AG04449 (cell line): ENCODE data around the gene GNG7.
"Not testable (repeated sequence)": the region's sequence is repeated elsewhere in the genome, so short reads cannot be mapped to it uniquely, and the experiment has no call there.

Experiments used
- CTCF ChIA-PET: fragments of 350-600 bp; formaldehyde crosslinking; extraction: SDS; loops from one replicate; lab custom pipeline; 2021; ENCODE audit warnings: antibody characterized with exemption; lab: Yijun Ruan, JAX
- POLR2A ChIA-PET: fragments of 400-600, 350-600 bp; formaldehyde crosslinking; extraction: SDS; loops from one replicate; lab custom pipeline; 2020; ENCODE audit warnings: antibody characterized with exemption, inconsistent platforms; lab: Yijun Ruan, JAX
- DNase-seq: peaks from one replicate; pipeline ENCODE4 v3.0.0-alpha.2; 2010; ENCODE audit warnings: low read depth, low spot score
- H3K4me3 ChIP-seq: 2 replicates; pipeline ENCODE4 v1.5.1; 2011; ENCODE audit warnings: low read depth, mild to moderate bottlenecking, control low read depth, low read length
- TF ChIP-seq, protein P1 (sequence below): IDR thresholded peaks from one replicate; pipeline ENCODE4 v1.5.1; 2011; ENCODE audit warnings: mild to moderate bottlenecking, moderate library complexity, low read length, control low read depth, inconsistent platforms; ENCODE audit not compliant: insufficient read depth; ENCODE audit errors: missing control alignments

The GNG7 gene

DNA sequence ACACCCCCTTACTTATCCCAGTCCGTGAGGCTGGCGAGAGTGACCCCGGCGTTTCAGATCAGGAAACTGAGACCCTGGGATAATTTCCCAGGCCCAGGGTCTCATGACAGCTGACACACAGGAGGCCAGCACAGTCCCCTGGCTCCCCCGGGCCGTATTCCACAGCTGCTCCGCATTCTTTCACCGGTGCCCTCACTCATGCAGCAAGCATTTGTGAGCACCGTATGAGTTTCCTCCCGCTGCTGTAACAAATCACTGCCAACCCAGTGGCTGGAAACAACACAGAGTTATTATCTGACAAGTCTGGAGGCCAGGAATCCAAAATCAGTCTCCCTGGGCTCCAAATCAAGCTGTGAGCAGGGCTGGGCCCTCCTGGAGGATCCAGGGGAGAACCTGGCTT, 205.3 kb downstream of the GNG7 start:
- POLR2A ChIA-PET = interaction anchor here (3.3 kb wide), 1 partner anchor 21 kb away, joined by 18 read pairs; the partner anchor contains the start of gene GADD45B
- TF ChIP-seq, protein P1, sequence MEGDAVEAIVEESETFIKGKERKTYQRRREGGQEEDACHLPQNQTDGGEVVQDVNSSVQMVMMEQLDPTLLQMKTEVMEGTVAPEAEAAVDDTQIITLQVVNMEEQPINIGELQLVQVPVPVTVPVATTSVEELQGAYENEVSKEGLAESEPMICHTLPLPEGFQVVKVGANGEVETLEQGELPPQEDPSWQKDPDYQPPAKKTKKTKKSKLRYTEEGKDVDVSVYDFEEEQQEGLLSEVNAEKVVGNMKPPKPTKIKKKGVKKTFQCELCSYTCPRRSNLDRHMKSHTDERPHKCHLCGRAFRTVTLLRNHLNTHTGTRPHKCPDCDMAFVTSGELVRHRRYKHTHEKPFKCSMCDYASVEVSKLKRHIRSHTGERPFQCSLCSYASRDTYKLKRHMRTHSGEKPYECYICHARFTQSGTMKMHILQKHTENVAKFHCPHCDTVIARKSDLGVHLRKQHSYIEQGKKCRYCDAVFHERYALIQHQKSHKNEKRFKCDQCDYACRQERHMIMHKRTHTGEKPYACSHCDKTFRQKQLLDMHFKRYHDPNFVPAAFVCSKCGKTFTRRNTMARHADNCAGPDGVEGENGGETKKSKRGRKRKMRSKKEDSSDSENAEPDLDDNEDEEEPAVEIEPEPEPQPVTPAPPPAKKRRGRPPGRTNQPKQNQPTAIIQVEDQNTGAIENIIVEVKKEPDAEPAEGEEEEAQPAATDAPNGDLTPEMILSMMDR = no peak
- no peak for DNase-seq
- no peak overlapping the region for H3K4me3 ChIP-seq
- CTCF ChIA-PET = interaction anchor here (0.8 to 2.2 kb wide), 2 partner anchors 83 to 117 kb away, joined by 3 to 8 read pairs; no protein-coding TSS in a partner anchor

DNA sequence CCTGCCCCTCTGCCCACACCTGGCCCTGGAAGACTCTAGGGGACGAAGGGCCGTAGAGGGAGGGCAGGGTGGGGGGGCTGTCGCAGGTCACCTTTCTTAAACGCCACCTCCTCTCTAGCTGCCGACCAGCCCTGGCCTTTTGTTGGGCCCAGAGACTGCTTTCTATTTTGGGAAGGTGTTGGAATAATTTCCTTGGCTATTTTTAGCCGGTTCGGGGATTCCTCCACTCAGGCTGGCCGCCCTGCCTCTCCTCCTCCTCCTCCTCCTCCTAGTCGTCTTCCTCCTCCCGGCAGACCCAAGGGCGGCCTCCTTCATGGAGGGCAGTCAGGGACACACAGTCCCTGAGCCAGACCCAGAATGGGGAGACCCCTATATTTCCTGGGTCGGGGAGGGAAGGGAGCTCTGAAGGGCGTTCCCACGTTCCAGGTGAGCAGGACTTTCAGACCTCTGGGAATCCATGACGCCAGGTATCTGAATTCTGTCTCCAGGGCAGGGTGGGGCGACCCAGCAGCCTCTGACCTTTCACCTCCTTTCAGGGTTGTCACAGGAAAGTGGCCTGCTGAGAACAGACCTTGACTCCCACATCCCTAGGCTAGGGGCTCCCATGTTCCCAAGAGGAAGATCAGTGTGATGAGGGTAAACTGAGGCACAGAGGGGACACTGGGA, 206.7 kb downstream of the GNG7 start:
- H3K4me3 ChIP-seq = no peak overlapping the region; the same call in 1 of the 2 replicates
- ChIA-PET POLR2A (interaction anchor here (3.1 kb wide), 1 partner anchor 19 kb away, joined by 59 read pairs; the partner anchor contains the start of gene GADD45B), CTCF (interaction anchor here (1.2 to 2.2 kb wide), 3 partner anchors 19 to 115 kb away, joined by 3 to 8 read pairs (median 5); no protein-coding TSS in a partner anchor)
- TF ChIP-seq, protein P1 = no peak
- DNase-seq = no peak

DNA sequence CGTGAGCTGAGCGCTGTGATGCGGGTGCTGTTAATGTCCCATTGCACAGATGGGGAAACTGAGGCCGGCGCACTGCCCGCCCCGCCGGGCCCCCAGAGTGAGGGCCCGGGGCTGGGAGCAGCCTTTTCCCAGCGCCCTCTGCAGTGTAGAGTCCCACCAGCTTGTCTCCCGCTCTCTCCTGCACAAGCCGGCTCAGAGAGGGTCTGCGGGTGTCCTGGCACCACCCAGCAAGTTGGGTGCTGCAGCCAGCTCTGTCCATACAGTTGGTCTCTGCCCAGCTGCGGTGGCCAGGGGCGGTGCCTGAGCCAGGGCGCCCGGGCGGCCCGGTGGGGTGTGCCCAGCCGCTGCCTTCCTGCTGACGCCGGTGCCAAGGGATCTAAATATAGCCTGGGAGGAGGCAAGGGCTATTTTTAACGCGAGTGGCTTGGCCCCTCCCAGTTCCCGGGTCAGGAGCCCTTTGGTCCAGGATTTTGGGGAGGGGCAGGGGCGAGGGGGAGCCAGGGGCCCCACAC, 207.3 kb downstream of the GNG7 start:
- DNase-seq = no peak
- CTCF ChIA-PET = interaction anchor here (1.2 to 2.2 kb wide), 3 partner anchors 19 to 116 kb away, joined by 3 to 8 read pairs (median 5); no protein-coding TSS in a partner anchor

DNA sequence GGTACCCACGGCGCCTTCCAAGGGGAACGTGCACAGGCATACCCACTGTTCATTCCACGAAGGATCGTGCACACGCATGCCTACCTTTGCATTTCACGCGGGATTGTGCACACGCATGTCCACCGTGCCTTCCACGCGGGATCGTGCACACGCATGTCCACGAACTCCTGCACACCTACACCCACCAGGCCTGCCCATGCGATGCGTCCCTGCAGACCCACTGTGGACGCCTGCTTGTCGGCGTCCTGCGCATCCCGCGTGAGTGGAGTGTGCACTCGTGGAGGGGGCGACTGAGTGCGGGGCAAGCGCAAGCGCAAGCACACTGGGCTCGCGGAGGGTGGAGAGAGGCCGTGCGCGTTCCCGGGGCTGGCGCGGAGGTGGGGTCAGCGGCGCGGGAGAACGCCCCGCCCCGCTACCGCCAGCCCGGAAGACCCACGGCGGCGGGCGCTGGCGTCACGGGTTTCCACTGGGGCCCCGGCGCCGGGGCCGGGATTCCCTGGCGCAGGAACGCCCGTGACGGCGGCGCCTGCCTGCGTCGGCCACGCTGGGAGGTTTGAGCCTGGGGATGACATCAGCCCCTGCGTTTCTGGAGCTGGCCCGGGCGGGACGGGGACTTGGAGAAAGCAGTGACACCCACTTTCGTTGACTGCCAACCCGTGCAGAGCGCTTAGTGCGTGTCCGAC, 207.9 kb downstream of the GNG7 start:
- POLR2A ChIA-PET = interaction anchor here (0.6 to 3.1 kb wide), 10 partner anchors 16 to 117 kb away, joined by 3 to 59 read pairs (median 3); partner anchors contain the start of gene GADD45B
- CTCF ChIA-PET = interaction anchor here (1.2 to 1.4 kb wide), 2 partner anchors 17 to 18 kb away, joined by 3 read pairs; no protein-coding TSS in a partner anchor
- TF ChIP-seq, protein P1 = no peak
- peak overlapping the region; percentile 65 for H3K4me3 ChIP-seq
- DNase-seq = no peak

More for the DNA sequence above, 207.3 kb downstream of the GNG7 start:
- TF ChIP-seq, protein P1 = no peak
- peak overlapping the region; percentile 65 for H3K4me3 ChIP-seq
- POLR2A ChIA-PET = interaction anchor here (0.8 to 3.1 kb wide), 4 partner anchors 19 to 116 kb away, joined by 3 to 59 read pairs (median 4); partner anchors contain the start of gene GADD45B

DNA sequence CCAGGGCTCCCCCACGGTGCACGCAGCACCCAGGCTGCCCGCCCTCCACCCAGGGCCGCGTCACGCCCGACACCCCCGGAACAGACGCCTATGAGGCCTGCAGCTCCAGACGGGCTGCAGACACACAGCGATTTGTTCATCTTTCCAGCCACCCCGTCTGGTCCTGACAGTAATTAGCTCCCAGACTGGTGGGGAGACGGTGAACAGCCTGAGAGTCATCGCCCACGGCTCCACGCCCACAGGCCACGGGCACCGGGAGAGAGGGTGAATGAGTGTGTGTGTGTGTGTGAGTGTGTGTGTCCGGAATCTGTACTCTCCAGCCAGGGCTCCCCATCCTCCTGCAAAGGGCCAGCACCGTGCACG, 208.4 kb downstream of the GNG7 start:
- POLR2A ChIA-PET = interaction anchor here (0.6 to 3.1 kb wide), 7 partner anchors 16 to 109 kb away, joined by 3 to 59 read pairs (median 3); partner anchors contain the start of gene GADD45B
- H3K4me3 ChIP-seq = peak overlapping the region; percentile 65
- no peak for DNase-seq
- CTCF ChIA-PET = interaction anchor here (1.4 to 2.1 kb wide), 2 partner anchors 16 to 117 kb away, joined by 3 to 7 read pairs; no protein-coding TSS in a partner anchor
- TF ChIP-seq, protein P1 = no peak

DNA sequence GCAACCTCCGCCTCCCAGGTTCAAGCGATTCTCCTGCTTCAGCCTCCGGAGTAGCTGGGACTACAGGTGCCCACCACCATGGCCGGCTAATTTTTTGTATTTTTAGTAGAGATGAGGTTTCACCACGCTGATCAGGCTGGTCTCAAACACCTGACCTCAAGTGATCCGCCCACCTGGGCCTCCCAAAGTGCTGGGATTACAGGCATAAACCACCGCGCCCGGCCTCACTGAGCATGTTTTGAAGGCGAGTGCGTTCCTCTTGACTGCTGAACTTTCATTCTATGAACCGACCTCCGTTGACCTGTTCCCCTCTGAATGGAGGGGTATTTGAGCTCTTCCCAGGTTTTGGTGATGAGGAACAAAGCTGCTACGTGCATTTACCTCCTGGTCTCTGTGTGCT, 209.0 kb downstream of the GNG7 start:
- H3K4me3 ChIP-seq = peak overlapping the region; percentile 65
- not testable (repeated sequence) for DNase-seq
- ChIA-PET POLR2A (interaction anchor here (0.7 to 3.1 kb wide), 5 partner anchors 15 to 110 kb away, joined by 3 to 59 read pairs (median 3); partner anchors contain the start of gene GADD45B), CTCF (interaction anchor here (1.1 to 2.1 kb wide), 3 partner anchors 15 to 117 kb away, joined by 3 to 7 read pairs (median 3); no protein-coding TSS in a partner anchor)
